ENCODE data around the gene ALS2CL.

ALS2CL gene

DNA sequence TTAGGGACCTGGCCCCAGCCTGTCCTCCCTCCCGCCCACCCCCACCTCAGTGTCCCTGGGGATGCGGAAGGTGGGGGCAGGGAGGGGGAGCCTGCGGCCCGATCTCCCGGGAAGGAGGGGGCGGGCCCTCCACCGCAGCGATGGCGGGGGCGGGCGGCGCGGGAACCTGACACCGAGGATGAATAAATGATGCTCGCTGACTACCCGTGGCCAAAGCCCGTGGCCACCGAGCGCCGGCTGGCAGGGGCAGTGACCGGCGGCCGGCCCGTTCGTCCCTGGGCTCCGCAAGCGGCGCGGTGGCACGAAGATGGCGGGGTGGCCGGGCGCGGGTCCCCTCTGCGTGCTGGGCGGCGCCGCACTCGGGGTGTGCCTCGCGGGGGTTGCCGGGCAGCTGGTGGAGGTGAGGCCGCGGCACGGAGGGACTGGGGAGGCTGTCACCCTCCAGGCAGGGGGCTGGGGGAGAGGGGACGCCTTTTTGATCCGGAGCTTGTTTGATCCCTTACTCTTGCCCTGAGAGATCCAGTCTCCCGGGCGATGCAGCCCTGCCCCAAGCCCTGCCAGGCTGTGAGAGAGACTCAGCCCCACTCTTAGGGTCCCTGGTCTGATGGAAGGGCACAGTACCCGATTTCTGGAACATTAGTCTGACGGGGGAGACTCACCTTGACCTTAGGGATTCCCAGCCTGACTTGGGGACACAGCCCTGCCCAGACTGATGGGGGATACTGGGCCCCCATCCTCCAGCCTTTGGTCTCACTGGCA lies 7.9 kb upstream of the ALS2CL start, which contains the start of gene TMIE:
TSS of gene TMIE (plus strand) at position 212 of the 759 bp plus-strand sequence. CDS start at position 308, 96 bp downstream.
- DNase-seq, result no peak

DNA sequence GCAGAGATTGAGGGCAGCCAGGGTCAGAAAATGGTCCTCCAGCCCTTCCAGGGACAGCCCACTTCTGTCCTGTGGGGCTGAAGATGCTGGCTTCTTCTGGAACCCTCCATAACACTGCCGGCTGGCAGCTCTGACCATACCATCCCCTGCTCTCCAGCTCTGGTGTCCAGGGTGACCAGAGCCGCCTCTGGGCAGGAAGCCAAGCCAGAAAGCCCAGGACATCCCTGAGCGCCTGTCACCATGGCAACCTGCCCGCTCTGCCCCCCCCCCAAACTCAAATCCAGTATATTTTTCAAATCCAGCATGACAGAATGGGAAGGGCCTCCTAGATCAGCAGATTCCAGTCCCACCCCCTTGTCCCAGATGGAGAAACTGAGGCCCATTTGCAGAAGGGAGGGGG lies 7.3 kb upstream of the ALS2CL start:
- DNase-seq, result no peak

DNA sequence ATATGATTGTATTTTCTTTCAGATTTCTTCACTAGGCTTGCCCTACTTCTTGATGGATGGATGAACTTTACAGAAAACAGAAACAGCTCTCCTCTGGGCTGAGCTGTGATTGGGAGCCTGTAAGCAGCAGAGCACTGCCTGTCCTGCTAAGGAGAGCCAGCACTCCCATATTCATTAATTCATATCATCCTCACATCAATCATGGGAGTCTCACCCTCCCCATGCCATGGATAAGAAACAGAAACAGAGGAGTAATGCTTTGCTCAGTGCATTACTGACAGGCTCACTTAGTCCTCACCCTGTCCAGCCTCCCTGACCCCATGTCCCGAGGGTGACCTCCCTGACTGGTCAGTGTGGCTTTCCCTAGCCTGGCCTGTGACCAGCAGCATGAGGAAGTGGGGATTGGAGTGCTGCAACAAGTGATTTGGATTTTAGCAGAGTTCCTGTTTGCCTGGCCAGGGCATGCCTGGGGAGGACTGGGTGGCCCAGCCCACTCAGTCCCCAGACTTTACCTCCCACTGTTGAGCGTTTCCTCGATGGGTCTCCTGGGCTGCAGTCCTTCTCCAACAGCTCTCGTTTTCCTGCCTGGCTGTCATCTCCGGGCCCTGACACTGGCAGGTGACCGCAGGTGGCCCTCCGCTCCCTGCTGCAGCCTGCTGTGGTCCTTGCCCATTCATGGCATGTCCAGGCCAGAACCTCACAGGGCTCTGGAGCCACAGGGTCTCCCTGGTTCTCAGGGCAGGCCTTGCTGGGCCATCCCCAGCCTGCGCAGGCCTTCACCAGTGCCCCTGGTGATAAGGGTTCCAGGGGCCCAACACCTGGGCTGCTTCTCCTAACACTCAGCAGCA lies 6.4 kb upstream of the ALS2CL start:
- DNase-seq, result no peak

DNA sequence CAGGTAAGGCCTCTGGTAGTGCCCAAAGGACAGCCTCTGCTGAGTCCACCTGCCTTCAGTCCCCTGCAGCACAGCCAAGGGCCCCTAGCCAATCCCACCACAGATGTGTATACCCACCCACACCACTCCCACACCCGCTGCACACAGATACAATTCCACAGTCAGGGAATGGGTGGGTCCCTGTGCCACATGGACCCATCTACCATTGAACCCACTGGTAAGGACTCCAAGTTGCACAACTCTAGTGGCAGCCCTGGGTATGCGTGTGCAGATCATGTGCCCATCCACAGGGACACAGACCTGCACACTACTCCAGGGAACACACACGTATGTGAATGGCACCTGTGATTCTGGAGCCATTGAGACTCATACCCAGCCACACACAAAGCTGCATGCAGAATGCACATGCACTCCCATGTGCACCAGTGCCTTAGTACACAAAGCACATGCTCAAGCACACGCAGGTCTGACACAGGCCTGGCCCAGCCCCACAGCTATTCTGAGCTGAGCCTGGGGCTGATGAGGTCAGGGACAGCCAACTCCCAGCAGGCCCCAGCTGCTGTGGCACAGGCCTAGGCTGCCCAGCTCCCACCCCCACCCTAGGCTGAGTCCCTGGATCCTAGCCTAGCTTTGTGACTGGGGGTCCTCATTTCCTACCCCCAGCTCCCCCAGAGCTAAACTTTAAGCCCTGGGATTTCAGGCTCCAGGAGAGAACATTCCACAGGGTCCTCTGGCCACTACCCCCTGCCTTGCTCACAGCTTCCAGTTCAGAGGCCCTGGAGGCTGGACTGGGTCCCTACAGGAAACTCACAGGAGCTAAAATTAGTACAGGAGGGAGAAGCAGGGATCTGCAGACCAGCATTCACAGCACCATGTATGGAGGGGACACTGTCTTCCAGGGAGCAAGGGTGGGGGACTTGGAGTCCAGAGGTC lies 2.7 kb upstream of the ALS2CL start:
- DNase-seq, result peak; percentile 36

DNA sequence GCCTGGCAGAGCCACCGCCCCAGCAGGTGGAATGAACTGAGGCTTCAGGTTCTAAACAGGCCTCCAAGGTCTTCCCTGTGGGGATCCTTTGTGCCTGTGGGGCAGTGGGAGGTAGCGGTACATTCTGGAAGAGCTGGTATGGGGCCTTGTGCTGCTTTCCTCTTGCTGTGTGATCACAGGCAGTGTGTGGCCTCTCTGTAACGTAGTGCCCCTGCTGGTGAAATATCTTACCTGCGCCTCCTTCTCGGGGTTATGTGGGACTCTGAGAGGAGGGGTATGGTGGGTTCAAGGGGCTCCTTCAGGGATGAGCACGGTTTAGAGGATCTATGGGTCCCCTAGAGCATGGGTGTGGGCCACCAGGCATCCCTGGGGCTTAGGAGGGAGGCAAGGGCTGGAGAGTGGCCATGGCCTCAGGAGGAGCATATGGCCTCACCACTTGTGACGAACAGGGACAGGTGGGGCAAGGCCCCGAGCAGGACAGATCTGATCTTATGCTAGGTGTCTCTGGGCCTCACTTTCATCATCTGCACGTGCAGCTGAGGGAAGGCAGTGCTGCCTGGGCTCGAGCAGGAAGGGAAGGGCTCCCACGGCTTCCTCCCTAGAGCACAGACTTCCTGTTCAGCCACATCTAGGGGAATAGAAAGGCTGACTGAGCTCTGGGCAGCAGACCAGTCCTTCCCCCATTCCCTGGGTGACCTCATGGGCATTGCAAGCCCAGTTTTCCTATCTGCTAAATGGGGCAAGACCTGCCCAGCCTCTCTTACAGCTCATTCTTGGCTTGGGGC lies 1.9 kb upstream of the ALS2CL start:
- peak; percentile 14 for DNase-seq

DNA sequence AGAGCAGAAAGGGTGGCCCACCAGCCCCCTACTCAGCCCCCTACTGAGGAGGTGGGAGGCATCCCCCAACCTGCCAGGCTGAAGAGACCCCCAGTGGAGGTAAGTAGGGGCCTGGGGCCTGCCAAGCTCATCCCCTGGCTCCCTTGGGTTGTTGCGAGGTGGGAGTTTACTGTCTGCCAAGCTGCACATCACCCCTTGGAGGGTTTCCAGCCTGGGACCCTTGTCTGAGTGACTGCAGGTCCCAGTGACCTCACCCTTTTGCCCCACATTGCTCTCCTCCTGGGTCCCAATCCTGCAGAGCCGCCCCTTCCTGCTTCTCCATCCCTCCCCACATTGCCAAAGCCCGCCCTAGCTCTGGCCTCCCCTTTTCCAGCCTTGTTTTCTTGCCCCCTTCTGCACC lies 1.0 kb upstream of the ALS2CL start:
- DNase-seq, result no peak

DNA sequence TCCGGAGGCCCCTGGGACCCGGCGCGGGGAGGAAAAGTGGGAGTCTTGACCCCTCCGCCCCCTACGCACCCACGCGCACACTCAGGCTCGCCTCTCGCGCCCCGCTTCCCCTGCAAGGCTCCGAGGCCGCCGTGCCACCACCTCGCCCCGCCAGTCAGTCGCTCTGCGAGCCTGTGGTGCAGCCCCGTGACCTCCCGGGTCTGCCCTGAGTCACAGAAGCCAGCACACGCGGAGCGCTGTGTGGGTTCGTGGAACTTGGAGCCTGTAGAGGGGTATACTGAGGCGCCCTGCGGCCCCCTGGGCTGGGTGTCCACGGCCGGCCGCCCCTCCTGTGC lies 380 bp upstream of the ALS2CL start:
- no peak for DNase-seq

DNA sequence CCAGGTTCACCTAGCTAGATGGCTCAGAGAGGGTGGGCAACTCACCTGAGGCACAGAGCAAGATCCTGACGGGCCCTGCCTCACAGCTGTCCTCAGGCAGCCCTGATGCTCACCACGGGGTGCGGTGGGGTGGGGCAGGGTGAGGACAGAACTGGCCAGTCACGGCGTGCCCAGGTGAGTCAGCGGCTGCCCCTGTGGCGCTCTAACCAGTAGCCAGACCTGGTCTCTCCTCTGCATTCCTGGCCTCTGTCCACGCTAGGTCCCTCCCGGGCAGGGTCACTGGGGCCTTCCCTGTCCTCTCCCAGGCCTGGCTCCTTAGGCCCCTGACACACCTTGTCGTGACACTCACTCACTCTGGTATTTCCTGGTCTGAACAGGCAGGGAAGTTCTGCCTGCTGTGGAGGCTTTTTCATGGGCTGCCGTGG lies 901 bp downstream of the ALS2CL start:
- no peak for DNase-seq

DNA sequence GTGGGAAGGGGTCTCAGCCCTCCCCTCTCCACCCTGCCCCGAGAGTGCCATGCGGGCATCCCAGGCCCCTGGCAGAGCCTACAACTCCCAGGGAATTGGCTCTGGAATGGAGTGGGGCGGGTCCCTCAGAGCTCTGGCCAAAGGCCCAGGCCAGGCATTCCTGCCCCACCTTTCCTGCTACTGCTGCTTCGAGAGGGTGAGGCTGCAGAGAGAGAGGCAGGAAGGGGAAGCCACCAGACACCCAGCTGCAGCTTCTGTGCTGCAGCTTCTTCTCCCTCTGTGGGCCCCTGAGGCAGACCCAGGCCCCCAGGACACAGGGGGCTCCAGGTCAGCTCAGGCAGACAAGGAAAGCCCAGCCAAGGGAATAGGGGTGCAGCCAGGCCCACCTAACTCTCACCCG lies 2.7 kb downstream of the ALS2CL start:
- no peak for DNase-seq

DNA sequence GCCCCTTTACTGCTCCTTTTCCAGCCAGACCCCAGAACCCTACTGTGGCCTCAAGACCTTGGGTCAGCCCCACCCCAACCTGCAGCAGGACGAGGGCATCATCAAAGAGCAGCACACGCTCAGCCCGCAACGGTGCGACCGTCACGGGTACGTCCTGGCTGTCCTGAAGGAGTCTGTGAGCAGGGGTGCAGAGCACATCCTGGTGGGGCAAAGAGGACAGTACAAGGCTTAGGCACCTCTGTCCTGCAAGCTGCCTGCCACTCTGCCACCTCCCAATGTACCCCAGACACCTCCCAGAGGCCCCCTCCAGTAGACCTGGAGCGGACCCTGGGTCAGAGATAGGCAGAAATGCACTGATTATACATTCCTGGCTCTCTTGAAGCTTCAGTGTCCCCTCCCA lies 8.0 kb downstream of the ALS2CL start:
- no peak for DNase-seq

DNA sequence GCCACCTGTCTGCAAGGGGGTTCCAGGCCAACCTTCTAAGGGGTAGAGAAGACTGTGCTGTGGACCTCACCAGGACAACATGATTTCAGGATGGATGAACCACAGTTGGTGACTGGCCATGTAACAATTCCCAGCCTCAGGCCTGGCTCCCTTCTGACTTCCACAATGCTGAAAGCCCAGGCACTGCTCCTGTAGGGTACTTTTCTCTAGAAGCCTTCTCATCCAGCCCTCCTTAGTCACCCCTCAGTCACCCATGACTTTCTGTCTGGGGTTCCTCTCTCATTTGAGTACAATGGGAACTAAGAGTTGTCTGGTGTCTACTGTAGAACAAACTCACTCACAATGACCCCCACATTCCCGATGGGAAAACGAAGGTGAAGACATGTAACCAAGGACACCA lies 8.6 kb downstream of the ALS2CL start:
- DNase-seq, result no peak

DNA sequence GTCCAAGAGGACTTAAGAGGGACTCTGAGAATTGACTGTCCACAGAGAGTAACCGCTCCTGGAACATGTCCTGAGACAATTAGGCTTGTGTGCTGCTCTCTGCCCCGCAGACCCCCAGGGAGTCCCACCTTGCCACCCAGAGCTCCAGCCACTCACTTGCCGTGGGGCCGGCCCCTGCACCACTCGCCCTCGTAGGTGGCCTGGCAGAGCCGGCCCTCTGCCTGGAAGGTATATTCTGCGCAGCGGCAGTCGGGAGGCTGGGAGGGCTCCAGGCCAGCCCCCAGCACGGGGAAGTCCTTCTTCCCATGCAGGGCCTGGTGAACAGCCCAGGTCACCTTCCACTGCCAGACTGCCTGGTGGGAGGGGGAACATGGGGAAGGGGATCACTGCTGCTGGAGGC lies 10.5 kb downstream of the ALS2CL start:
- no peak for DNase-seq

DNA sequence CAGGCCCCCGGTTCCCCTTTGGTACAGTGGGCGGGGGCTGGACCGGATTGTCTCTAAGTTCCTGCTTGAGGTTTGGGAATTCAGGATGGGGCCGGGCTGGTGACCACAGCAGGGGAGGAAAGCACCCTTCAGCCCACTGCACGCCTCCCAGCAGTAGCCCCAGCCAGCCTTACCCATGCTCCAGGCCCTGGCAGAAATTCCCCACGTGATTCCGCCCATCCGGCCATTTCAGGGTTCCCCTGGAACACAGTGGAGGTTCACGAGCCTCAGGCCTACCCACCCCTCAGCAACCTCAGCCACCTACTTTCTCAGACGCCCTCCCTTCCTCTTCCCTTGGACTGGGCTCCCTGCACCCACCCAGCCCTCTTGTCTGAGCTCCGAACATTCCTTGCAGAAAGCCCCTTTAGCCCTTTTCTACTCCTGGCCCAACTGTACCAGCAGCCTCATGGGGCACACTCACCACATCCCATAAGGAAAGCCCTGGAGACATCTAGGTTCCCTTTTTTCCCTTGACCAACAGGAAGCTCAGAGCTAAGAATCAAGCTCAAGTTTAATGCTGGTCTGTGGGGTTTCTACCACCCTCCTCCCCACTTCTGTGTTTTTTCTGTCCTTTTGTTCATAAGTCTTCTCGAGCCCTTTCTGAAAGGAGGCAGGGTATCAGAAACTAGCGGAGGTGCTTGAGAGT lies 11.5 kb downstream of the ALS2CL start:
- no peak for DNase-seq

DNA sequence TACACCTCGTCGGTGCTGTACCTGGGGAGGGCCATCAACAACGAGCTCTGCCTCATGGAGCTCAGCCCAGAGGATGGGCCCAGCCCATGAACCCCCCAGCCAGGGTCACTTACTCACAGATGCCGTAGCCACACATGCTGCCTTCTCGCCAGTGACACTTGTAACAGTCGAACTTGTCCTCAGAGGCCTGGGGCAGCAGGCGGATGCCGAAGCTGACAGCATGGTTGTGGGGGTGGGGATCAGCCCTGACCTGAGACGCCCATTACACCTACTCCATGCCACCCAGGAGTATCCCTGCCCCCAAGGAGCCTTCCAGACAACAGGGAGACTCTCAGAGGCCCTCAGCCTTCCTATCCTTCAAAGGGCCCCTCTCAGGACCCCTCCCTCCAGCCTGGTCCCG lies 12.1 kb downstream of the ALS2CL start:
- DNase-seq, result no peak

DNA sequence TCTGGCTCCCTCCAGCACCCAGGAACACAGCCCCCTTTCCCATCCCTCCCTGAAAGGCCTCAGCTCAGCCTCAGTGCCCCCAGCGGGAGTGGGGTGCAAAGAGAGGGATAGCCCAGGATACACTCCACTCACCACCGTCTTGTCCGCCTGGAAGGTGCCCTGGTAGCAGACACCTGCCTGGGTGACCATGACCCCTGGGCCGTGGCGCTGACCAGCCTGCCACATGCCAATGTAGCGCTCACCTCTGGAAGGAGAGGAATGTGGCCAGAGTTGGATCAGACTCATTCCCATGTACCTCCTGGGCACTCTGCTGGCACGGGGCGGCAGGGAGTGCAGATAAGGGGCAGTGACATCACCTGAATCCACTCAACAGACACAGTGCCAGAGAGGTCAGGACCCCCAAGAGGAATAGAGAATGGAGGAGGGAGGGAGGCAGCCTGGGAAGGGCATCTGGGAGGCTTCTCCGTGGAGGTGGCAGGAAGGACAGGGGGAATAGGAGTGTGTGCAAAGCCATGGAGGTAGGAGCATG lies 13.1 kb downstream of the ALS2CL start:
- DNase-seq, result no peak

DNA sequence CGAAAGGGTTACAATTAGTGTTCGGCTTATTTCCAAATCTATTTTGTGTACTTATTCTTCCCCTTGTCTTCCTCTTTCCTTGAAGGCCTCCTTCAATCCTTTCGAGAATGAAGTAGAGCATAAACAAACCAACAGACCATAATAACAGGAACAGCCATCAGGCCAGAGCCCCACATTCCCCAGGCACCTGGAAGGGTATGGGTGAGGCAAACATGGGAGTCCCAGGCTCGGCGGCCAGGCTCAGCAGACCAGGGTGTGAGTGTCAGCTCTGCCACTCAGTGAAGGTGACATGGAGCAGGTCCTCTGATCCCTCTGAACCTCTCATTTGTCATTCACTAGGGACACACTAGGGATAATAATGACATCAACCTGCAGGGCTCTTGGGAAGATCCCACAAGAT lies 13.8 kb downstream of the ALS2CL start:
- no peak for DNase-seq

DNA sequence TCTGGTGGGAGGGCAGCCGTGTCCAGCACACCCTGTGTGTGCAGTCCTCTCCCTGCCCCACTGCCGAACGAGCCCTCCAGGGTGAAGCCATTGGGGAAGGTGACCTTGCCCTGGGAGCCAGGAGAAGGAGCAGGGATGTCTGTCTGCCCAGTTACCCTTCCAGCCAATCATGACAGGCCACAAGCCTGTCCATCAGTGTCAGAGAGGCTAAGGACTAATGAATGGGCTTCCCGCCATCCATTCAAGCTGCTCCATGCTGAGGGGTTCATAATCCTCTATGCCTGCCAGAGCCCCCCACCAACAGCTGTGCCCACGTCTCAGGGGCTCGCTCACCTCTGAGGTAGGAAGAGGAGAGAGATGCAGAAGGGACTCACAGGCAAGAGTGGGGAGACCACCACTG lies 15.2 kb downstream of the ALS2CL start:
- DNase-seq, result no peak

DNA sequence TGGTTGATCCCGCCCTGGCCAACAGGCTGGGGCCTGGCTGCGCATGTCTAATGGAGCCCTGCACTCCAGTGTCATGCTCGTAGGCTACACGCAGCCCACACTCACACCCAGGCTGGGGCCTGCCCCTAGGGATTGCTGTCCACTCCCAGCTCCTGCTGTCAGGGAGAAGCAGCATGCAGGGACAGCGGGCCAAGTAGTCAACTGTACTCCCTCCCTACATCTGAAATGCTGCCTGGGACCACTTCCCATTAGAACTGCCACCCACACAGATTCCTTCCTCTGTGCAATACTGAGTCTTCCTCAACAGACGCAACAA lies 16.1 kb downstream of the ALS2CL start:
- DNase-seq, result no peak

DNA sequence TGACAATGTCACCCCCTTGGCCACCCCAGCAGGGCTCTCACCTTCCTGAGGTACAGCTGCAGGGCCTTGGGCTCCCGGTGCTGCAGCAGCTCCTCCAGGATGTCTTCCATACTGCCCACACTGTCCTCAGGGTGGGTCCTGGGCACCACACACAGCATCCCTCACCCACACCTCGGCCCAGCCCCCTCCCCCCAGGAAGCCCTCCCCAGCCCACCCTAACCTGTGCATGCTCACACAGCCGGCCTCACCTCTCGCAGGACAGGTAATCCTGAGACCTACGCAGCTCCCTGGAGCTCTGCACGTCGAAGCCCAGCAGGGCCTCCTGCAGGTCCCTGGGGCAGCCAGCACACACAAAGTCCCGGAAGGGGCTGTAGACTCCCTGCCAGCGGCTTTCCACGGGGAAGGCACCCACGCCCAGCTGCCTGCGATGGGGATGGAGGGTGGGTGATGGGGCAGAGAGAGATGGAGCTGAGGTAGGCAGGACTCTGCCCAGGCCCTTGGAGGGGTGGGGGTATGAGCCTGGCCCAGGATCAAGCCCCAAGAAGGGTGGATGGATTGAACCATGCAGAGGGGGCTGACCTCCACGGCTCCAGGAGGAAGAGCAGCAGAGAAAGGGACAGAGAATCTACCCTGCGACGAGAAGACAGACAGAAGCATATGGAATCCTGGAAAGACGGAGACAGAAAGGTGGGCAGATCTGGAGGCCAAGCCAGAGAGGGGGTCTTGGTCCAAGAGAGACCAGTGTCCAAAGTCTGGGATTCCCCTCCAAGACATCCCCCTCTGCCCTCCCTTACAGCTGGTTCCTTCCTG lies 16.7 kb downstream of the ALS2CL start:
- no peak for DNase-seq

DNA sequence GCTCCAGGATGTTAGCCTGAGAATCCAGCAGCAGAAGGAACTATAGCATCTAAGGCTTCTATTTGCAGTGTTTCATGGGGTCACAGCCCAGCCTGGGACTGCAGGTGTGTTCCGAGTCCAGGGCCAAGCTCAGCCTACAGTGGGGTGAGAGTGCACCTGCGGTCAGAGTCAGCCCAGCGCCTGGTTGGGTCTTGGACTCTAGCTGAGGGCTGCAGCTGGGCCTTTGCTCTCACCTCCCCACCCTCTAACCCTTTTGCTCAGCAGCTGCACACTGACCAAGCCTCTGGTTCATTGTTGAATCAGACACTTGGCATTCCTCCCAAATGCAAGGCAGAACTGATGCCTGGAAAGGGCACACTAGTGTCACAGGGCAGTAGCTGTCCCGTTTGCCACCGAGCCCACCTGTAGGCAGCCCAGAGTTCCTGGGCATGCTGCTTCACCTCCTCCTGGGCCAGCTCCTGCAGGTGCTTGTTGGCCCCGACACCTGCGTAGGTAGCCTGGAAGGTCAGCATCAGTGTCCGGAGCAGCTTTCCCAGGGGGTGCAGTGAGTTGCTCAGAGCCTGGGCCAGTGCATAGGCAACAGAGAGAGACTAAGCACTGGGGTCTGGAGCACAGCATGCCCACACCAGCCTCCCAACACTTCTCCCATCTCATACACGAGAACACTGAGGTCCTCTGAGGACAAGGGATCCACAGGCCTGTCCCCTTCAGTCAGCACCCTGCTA lies 17.5 kb downstream of the ALS2CL start:
- no peak for DNase-seq
